Measurements from ENCODE around the gene PER2. TPM values are rescaled to one million over a fixed set of nuclear protein-coding genes. Genes with fewer than 3 reads are reported as not detected.
A peak's percentile ranks its signal among the peaks of the same experiment; 100 is the strongest.

The PER2 gene
- total RNA-seq, 4 donors from 2014 or later = 15.6 to 65.2 (median 38.2) TPM

DNA sequence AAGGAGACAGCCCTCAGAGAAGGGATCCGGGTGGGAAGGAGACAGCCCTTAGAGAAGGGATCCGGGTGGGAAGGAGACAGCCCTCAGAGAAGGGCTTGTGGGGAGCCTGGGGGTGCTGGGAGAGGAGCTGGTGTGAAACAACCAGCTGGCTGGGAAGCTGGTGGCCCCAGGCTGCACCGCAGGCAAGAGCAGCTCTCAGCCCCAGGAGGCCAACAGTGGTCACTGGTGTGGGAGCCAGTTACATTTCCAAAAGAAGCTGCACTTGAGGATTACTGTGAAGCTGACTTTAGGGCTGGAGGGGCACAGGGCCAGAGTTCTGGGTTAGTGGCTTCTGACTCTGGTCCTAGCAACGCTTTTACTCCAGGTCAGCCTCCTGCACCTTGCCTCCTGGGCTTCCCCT is 51.8 kb downstream of the PER2 start:
- peaks cover 0 to 4% (median 0%) of the 10 kb centered on the region in 4 donors for H3K9me3 ChIP-seq
- H3K4me3 ChIP-seq = no peak overlapping the region
- DNase-seq = no peak
- no peak overlapping the region for H3K27ac ChIP-seq
- H3K4me1 ChIP-seq = peaks cover 0 to 25% (median 10%) of the 10 kb centered on the region in 4 donors
- H3K27me3 ChIP-seq = no peaks in the 10 kb centered on the region
- TF ChIP-seq POLR2A (IDR thresholded peaks at IDR 0.05) = no peak
- TF ChIP-seq, protein P1, sequence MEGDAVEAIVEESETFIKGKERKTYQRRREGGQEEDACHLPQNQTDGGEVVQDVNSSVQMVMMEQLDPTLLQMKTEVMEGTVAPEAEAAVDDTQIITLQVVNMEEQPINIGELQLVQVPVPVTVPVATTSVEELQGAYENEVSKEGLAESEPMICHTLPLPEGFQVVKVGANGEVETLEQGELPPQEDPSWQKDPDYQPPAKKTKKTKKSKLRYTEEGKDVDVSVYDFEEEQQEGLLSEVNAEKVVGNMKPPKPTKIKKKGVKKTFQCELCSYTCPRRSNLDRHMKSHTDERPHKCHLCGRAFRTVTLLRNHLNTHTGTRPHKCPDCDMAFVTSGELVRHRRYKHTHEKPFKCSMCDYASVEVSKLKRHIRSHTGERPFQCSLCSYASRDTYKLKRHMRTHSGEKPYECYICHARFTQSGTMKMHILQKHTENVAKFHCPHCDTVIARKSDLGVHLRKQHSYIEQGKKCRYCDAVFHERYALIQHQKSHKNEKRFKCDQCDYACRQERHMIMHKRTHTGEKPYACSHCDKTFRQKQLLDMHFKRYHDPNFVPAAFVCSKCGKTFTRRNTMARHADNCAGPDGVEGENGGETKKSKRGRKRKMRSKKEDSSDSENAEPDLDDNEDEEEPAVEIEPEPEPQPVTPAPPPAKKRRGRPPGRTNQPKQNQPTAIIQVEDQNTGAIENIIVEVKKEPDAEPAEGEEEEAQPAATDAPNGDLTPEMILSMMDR (IDR thresholded peaks at IDR 0.05) = no peak
- H3K36me3 ChIP-seq = no peaks in the 10 kb centered on the region

GRCh38 chr2:238235856-238236255 is 52.6 kb downstream of the PER2 start:
- Histone ChIP-seq H3K4me3 (no peak overlapping the region), H3K27me3 (no peaks in the 10 kb centered on the region), H3K9me3 (peaks cover 0 to 4% (median 0%) of the 10 kb centered on the region in 4 donors), H3K36me3 (no peaks in the 10 kb centered on the region), H3K27ac (no peak overlapping the region), H3K4me1 (peaks cover 0 to 23% (median 10%) of the 10 kb centered on the region in 4 donors)
- no peak for DNase-seq
- TF ChIP-seq POLR2A (IDR thresholded peaks at IDR 0.05) = no peak
- TF ChIP-seq, protein P1 (IDR thresholded peaks at IDR 0.05) = no peak

GRCh38 chr2:238235331-238235732 is 53.1 kb downstream of the PER2 start:
- Histone ChIP-seq H3K9me3 (peaks cover 0 to 4% (median 0%) of the 10 kb centered on the region in 4 donors), H3K36me3 (no peaks in the 10 kb centered on the region), H3K27ac (no peak overlapping the region), H3K4me1 (peaks cover 0 to 19% (median 7%) of the 10 kb centered on the region in 4 donors), H3K4me3 (no peak overlapping the region), H3K27me3 (no peaks in the 10 kb centered on the region)
- DNase-seq = no peak
- TF ChIP-seq POLR2A (IDR thresholded peaks at IDR 0.05) = no peak
- TF ChIP-seq, protein P1 (IDR thresholded peaks at IDR 0.05) = no peak

GRCh38 chr2:238233625-238234024 is 54.8 kb downstream of the PER2 start:
- no peak for DNase-seq
- Histone ChIP-seq H3K4me3 (no peak overlapping the region), H3K27ac (no peak overlapping the region), H3K9me3 (peaks cover 0 to under 1% (median 0%) of the 10 kb centered on the region in 4 donors), H3K27me3 (no peaks in the 10 kb centered on the region), H3K36me3 (no peaks in the 10 kb centered on the region), H3K4me1 (peaks cover 0 to 9% (median 2%) of the 10 kb centered on the region in 4 donors)
- TF ChIP-seq, protein P1 (IDR thresholded peaks at IDR 0.05) = no peak
- no peak for TF ChIP-seq POLR2A (IDR thresholded peaks at IDR 0.05)

GRCh38 chr2:238231809-238232208 is 56.6 kb downstream of the PER2 start:
- H3K27ac ChIP-seq = no peak overlapping the region
- H3K4me1 ChIP-seq = peaks cover 0 to 7% (median 2%) of the 10 kb centered on the region in 4 donors
- H3K4me3 ChIP-seq = peak overlapping the region in 3 of 4 donors; percentile 54 to 56 (median 55)
- no peaks in the 10 kb centered on the region for H3K36me3 ChIP-seq
- DNase-seq = no peak
- TF ChIP-seq, protein P1 (IDR thresholded peaks at IDR 0.05) = no peak
- no peak for TF ChIP-seq POLR2A (IDR thresholded peaks at IDR 0.05)
- no peaks in the 10 kb centered on the region for H3K27me3 ChIP-seq
- no peaks in the 10 kb centered on the region for H3K9me3 ChIP-seq
